Upper lobe of right lung (tissue), 1 donor: ENCODE results near the gene STAU1. TPM values are rescaled to one million over a fixed set of nuclear protein-coding genes. Genes with fewer than 3 reads are reported as not detected.
A peak's percentile ranks its signal among the peaks of the same experiment; 100 is the strongest.

Experiments
- ATAC-seq: fragments of 200-7000 bp; cut with Tn5 transposase; one replicate; pipeline ENCODE4 v1.9.1; 2020; ENCODE audit warnings: mild to moderate bottlenecking, moderate library complexity
- DNase-seq: peaks from one replicate; pipeline ENCODE4 v3.0.0-alpha.2; 2020
- H3K27ac ChIP-seq: fragments of 200-600 bp; one replicate; pipeline ENCODE4 v1.8.0; 2022
- H3K27me3 ChIP-seq: fragments of 200-600 bp; one replicate; pipeline ENCODE4 v1.8.0; 2022; ENCODE audit warnings: mild to moderate bottlenecking
- H3K36me3 ChIP-seq: fragments of 200-600 bp; one replicate; pipeline ENCODE4 v1.8.0; 2022
- H3K4me1 ChIP-seq: fragments of 200-600 bp; one replicate; pipeline ENCODE4 v1.8.0; 2022
- H3K4me3 ChIP-seq: fragments of 200-600 bp; one replicate; pipeline ENCODE4 v1.8.0; 2022; ENCODE audit warnings: mild to moderate bottlenecking
- H3K9me3 ChIP-seq: fragments of 200-600 bp; one replicate; pipeline ENCODE4 v1.8.0; 2022
- CTCF ChIP-seq: fragments of 200-600 bp; IDR thresholded peaks from one replicate; pipeline ENCODE4 v1.8.0; 2022; ENCODE audit warnings: antibody characterized with exemption
- intact Hi-C: fragments of 100-400 bp; cut with DNase I; formaldehyde crosslinking; loops from one replicate; pipeline ENCODE4 v1.11.0; 2022
- total RNA-seq: library from RNA; stranded (reverse); fragmentation: NEBNext Ultra II Directional; extraction: Animal tissue kit (Norgen Biotek cat#: 25700); gene quantifications from one replicate; pipeline ENCODE4 v1.2.1, GENCODE V29; 2021
- donor health status: DM: no; HTN: yes; CAD: no; lungs with severe emphysema.

The STAU1 gene
- total RNA-seq, 1 donor from 2014 or later, result 76.0 TPM

GRCh38 chr20:49231471-49231870, 43.3 kb upstream of the STAU1 start:
- no peak for ATAC-seq
- peaks cover 93% of the 10 kb centered on the region for H3K36me3 ChIP-seq
- no peaks in the 10 kb centered on the region for H3K4me1 ChIP-seq
- H3K4me3 ChIP-seq, result no peak overlapping the region
- no peaks in the 10 kb centered on the region for H3K27me3 ChIP-seq
- no peak overlapping the region for H3K27ac ChIP-seq
- no peak for TF ChIP-seq CTCF
- intact Hi-C loops, result no loop called here
- no peaks in the 10 kb centered on the region for H3K9me3 ChIP-seq
- DNase-seq, result no peak

DNA sequence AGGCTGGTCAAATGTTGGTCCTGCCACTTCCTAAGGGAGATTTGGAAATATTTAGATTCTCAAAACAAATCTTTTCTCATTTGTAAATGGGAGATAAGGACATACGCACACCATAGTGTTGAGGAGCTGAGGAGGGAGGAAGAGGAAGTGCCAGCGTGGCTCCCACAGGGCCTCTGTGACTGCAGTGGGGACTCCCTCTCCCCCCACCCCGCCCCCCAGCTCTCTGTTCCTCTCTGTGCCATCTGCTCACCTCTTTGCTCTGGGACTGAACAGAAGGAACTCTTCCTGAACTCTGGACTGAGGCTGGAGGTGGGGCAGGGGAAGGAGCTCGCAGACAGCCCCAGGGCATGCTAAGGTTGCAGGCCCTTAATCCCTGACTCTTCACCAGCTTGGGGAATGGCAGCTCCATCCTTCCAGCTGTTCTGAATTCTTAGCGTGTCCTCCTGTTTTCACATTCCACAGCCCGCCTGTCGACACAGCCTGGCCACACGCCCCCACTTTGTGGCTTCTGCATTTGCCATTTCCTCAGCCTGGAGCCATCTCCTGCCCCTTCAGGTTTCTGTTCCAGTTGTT, 42.5 kb upstream of the STAU1 start:
- no peak overlapping the region for H3K4me3 ChIP-seq
- H3K4me1 ChIP-seq, result no peaks in the 10 kb centered on the region
- H3K9me3 ChIP-seq, result no peaks in the 10 kb centered on the region
- no peak for TF ChIP-seq CTCF
- peak; percentile 70 for DNase-seq
- intact Hi-C loops, result no loop called here
- peaks cover 95% of the 10 kb centered on the region for H3K36me3 ChIP-seq
- no peaks in the 10 kb centered on the region for H3K27me3 ChIP-seq
- peak overlapping the region; percentile 39 for H3K27ac ChIP-seq
- ATAC-seq, result peak; percentile 85

GRCh38 chr20:49230021-49230420, 41.9 kb upstream of the STAU1 start:
- Histone ChIP-seq H3K27ac (peak overlapping the region; percentile 39), H3K4me1 (no peaks in the 10 kb centered on the region), H3K36me3 (peaks cover 96% of the 10 kb centered on the region), H3K4me3 (no peak overlapping the region), H3K9me3 (no peaks in the 10 kb centered on the region), H3K27me3 (no peaks in the 10 kb centered on the region)
- no peak for DNase-seq
- ATAC-seq, result no peak
- intact Hi-C loops, result no loop called here
- TF ChIP-seq CTCF, result no peak

GRCh38 chr20:49229381-49229780, 41.2 kb upstream of the STAU1 start:
- H3K27me3 ChIP-seq, result no peaks in the 10 kb centered on the region
- peaks cover 96% of the 10 kb centered on the region for H3K36me3 ChIP-seq
- intact Hi-C loops, result no loop called here
- no peaks in the 10 kb centered on the region for H3K9me3 ChIP-seq
- no peak overlapping the region for H3K4me3 ChIP-seq
- no peak overlapping the region for H3K27ac ChIP-seq
- ATAC-seq (no peak), DNase-seq (no peak)
- no peak for TF ChIP-seq CTCF
- no peaks in the 10 kb centered on the region for H3K4me1 ChIP-seq

- H3K36me3 ChIP-seq, result peaks cover 96% of the 10 kb centered on the region
These were observed 40.5 kb upstream of the STAU1 start for GRCh38 chr20:49228676-49229075.

More at GRCh38 chr20:49228676-49229075, 40.5 kb upstream of the STAU1 start:
- ATAC-seq, result no peak
- no peak overlapping the region for H3K4me3 ChIP-seq
- no peaks in the 10 kb centered on the region for H3K4me1 ChIP-seq
- H3K9me3 ChIP-seq, result no peaks in the 10 kb centered on the region
- no peak for DNase-seq
- TF ChIP-seq CTCF, result no peak
- no peaks in the 10 kb centered on the region for H3K27me3 ChIP-seq
- intact Hi-C loops, result no loop called here
- H3K27ac ChIP-seq, result no peak overlapping the region
